GM19395 (cell line): Measurements from ENCODE around the gene SMIM32.

Experiments used
- ATAC-seq: cut with Tn5 transposase; IDR thresholded peaks from one replicate; pipeline ENCODE4 v1.9.1; 2021; ENCODE audit warnings: mild to moderate bottlenecking, moderate library complexity; ENCODE audit not compliant: unreplicated experiment

Gene SMIM32

GRCh38 chr5:136208916-136209315, 16.0 kb upstream of the SMIM32 start:
- ATAC-seq: no peak

GRCh38 chr5:136207631-136208030, 14.7 kb upstream of the SMIM32 start:
- no peak for ATAC-seq

DNA sequence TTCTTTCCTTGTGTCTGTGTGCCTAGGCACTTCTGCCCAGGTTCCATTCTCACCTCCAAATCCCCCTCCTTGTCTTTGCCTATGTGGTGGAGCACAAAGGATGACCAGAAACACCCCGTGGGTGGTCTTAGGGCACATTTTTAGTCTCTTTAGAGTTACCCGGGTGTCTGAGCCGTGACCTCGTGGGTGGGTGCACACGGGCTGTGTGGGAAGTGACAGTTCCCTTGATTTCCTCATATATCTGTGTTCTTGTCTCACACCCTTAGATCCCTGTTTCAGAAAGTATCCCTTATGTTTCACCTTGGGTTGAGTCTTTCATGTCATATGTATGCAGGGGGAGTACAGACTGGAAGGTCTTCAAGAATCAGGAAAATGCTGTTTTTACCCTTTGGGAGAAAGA, 13.4 kb upstream of the SMIM32 start:
- ATAC-seq: no peak

DNA sequence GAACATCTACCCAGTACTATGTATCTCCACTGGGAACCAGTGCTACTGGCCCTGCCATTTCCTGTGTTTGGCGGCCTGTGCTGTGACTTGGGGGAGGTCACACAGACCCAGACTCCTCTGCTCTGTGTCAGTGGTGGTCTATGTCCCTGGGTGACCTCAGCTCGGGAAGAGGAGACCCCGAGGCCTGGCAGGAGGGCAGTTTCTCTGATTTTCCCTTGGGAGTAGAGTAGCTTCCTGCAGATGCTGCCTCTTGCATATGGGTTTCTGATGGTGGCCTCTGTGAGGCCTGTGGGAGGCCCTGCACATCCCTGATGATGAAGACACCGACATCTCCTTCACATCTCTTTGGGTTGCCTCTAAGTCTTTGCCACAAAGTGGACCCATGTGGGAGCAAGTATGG, 13.0 kb upstream of the SMIM32 start:
- ATAC-seq: no peak

DNA sequence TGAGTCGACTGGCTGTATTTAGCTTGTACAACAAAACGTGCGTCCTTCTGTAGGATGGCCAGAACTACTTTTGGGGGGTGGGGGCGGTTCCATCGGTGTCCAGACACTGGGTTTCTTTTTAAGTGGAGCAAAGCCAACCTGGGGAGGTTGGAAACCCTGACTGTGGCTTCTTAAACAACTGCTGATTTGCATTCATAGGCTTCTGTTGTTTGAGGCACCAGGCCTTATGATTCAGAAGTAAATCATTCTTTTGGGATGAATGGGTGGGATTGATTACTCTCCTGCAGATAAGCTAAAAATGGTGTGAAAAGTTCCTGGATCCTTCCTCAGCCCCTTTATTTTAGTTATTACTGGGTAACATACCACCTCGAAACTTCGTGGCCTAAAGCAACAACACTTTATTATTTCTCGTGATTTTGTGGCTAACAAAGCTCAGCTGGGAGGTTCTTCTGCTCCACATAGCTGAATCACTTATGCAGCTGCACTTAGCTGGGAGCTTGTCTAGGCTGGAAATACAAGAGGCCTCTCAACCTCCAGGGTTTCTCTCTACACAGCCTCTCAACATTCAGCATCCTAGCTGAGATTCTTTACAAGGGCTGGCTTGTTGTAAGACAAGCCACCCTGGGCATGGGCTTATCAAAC, 12.2 kb upstream of the SMIM32 start:
- ATAC-seq: no peak

- no peak for ATAC-seq
Measured at GRCh38 chr5:136203303-136203922, 10.5 kb upstream of the SMIM32 start.

DNA sequence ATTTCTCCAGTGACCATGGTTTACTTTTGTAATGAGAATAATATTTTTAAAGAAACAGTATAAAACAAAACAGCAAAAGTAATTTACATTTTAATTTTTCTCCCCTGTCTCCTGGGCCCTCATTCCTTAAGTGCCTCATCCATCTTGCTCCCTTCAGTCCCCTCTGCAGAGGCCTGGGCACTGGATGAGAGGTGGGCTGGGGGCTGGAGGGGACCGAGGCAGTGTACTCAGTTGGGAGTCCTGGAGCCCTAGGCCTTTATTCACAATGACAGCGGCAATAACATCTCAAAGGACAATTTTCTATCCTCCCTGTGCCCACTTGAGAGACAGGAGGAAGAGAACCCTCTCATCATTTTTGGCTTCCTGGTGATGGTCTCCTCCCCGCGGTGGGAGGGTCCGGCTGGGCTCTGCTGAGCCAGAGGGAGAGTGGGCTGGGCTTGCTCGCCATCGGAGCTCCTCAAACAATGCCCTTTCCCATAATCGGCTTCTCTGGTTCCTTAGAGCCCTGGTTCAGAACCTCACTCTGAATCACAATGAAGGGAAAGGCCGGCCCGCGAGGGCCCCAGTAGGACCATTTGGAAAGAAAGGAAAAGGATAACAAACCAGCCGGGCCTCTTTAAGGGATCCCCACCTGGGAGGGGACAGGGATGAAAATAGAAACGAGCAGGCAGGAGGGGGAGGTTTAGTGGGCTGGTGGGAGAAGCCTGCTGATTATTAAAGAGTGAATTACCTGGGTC, 9.7 kb upstream of the SMIM32 start:
- ATAC-seq: no peak

DNA sequence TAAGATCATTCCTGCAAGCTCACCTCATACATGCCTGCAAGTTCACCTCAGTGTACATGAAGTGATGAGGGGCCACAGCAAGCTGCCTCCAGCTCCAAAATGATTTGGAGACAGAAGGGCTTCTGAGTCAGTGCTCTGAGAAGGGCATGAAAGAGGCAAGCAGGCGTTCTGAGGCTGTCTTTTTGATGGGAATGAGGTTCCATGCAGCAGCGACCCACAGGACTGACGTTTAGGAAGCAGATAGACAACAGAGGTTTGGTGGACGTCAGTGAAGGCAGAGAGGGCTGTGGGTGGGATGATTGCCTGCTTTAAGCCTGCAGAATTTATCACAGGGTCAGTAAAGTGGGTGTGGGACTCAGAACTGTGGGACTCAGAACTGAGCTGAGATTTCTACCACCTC, 8.9 kb upstream of the SMIM32 start:
- ATAC-seq: no peak

- no peak for ATAC-seq
Measured at GRCh38 chr5:136200761-136201160, 7.8 kb upstream of the SMIM32 start.

DNA sequence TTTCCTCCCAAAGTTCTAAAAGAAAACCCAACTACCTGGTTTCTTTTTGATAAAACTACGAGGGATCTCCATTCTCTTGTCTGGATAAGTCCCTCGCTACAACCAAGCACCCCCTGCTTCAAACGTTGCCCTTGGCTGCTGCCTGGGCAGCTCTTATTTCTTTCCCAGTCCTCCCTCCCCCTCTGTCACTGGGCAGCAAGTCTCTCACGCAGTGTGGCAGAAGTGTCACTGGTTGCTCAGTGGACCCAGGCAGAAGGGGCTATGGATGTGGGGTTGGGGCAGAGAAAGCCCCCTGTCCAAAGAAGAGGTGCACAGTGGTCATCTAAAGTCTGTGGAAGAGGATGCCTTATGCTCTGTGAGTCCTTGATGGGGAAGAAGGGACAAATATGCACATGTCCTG, 7.2 kb upstream of the SMIM32 start:
- ATAC-seq: no peak

DNA sequence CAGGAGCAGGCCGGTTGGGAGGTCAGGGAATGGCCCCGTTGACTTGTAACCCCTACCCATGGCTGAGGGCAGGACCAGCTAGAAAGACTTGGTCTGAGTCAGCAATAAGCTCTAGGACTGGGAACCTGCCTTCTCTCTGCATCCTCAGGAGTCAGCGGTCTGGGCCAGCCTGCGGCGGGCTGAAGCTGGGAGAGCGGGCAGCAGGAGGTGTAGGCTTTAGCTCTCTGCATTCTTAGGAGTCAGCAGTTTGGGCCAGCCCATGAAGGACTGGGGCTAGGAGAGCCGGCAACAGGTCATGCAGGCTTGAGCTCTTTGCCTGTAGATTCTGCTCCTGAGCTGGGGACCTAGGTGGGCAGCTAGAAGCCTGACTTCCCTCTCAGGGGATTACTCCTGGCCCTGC, 6.4 kb upstream of the SMIM32 start:
- no peak for ATAC-seq

DNA sequence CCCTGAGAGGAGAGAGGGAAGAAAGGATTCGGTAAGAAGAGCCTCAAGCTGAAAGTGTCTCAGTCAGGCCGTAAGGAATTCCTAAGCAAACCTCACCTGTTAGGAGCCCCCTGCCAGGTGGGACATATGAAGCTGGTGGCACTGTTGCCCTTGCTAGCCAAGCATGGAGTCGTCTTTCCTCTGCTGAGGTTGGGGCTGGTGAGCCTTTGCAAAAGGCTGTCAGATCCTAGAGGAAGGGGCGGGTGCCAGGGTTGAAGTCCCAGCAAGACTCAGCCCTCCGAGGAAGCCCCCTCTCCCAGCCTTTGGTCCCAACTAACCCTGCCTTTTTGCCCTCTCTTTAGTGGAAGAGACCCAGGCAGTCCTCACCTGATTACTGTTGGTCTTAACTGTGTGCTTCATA, 5.5 kb upstream of the SMIM32 start:
- no peak for ATAC-seq

DNA sequence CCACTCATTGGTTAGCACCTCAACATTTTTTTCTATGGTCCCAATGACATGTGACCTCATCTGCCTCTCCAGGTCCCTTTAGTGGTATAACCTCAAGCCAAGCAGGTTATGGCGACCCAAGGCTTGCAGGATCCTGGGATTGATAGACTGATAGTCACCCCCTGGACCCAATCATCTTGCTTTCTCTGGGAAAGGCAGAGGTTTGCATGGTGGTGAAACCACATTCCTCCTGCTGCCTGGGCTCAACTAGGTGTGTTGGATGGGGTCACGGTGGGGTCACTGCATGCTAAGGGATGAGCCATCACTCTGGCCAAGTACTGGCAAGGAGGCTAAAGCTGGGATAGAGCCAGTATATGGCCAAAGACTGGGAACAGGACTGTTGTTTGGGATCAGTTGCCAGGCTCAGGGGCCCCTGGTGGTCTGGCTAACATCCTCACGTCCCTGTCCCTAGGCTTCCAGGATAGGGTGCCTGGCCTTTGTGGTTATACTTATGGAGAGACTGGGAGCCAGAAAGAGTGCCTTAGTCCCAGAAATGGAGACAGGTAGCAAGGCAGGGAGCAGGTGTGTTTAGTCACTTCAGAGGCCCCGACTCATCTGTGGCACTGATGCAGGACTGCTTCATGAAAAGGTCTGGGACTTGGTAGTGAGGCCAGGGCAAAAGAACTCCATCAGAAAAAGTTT, 4.6 kb upstream of the SMIM32 start:
- no peak for ATAC-seq

- ATAC-seq: no peak
Measured at GRCh38 chr5:136195971-136196820, 3.2 kb upstream of the SMIM32 start.

- no peak for ATAC-seq
Measured at GRCh38 chr5:136194576-136194975, 1.6 kb upstream of the SMIM32 start.

- ATAC-seq: no peak
Measured at GRCh38 chr5:136193322-136193935, 467 bp upstream of the SMIM32 start.

GRCh38 chr5:136192015-136192525, 892 bp downstream of the SMIM32 start:
- ATAC-seq: no peak

DNA sequence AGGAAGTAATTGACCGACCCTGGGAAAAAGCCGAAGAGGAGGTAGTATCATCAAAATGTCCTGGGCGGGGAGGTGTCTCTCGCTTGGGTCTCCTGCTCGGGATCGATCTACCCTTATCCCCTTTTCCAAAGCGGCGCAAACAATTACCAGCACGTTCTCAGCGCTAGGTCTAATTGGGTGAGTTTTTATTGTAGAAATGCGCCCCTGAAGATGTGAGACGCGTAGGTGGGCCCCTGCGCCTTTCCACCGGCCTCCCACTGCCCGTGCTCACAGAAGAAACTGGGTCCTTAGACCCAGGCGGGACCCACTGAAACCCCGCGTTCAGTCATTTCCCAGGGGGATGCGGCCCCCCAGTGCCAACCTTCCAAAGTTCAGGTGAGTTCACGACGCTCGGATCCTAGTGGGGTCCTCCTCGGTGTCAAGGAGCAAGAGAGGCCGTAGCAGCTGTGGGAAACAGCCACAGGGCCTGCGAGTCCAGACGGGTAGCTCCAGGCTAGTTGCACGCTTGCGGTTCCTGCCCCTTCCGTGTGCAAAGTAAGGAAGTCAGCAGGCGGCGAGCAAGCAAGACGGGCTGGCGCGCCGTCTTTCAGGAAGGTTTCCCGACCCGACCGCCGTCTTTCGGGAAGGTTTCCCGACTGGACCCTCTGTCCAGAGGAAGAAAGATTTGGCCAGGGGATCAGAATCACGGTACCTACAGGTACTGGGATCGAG, 1.5 kb downstream of the SMIM32 start:
- no peak for ATAC-seq

- no peak for ATAC-seq
Measured at GRCh38 chr5:136190904-136191303, 2.1 kb downstream of the SMIM32 start.
